Measurements from ENCODE around the gene PXDN. TPM values are rescaled to one million over a fixed set of nuclear protein-coding genes. Genes with fewer than 3 reads are reported as not detected.

Gene PXDN
- total RNA-seq, 2 donors from 2014 or later: 9.5 to 20.0 TPM

DNA sequence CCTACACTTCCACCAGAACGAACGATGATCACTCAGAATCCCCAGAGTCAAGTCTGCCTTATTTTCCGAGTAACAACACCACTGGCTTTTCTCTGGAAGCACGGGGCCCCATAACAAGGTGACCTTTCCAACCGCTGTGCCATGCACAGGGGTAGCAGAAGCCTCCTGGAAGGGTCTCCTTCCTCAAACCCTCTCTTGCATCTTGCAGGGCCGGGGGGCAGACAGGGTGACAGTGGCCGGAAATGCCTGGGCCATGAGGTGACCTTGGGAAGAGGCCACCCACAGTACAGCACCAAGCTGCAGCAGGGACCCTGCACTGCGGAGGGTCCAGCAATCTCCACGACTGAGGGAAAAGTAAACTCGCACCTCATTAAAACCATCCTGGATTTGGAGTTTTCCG is 108.5 kb downstream of the PXDN start:
- Histone ChIP-seq H3K4me1 (peaks cover 4% of the 10 kb centered on the region), H3K4me3 (no peak overlapping the region), H3K36me3 (no peaks in the 10 kb centered on the region), H3K27me3 (no peaks in the 10 kb centered on the region), H3K9me3 (no peaks in the 10 kb centered on the region), H3K9ac (ENCODE audit: low read depth in 2 of 2, low read length in 2 of 2) (no peak overlapping the region), H3K27ac (no peak overlapping the region)
- no peak for TF ChIP-seq CTCF (IDR thresholded peaks at IDR 0.05)
- no peak for DNase-seq
- intact Hi-C loops (cut with DNase I): no loop called here

DNA sequence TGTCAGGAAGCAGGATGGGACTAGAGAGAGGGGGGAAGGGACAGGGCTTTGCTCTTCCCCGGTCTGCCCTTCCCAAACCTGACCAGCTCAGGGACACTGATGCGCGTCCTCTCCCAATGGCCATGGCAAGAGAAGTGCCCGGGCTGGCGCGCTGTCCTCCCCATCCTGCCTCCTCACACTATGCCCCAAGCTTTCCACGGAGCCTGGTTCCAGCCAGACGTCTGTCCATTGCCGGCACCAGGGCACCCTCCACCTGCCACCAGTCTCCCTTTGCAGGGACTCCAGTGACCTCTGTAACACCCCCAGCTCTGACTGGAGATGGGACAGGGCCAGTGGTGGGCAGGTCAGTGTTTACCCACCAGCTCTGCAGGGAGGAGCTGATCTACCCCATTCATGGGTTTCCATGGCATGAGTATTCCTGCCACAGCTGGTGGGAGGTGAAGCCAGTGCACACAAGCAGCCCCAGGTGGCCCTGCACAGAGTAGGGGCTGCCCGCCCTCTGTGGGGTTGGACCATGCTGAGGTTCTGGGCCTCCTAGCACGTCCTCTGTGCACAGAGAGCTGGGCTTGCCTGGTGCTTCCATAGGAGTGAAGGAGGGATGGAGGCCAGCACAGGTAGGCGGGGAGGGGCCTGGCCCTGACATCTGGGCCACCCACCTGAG is 109.5 kb downstream of the PXDN start:
- H3K27ac ChIP-seq: no peak overlapping the region
- intact Hi-C loops (cut with DNase I): no loop called here
- no peaks in the 10 kb centered on the region for H3K27me3 ChIP-seq
- no peaks in the 10 kb centered on the region for H3K4me1 ChIP-seq
- no peak for DNase-seq
- no peaks in the 10 kb centered on the region for H3K9me3 ChIP-seq
- H3K4me3 ChIP-seq: no peak overlapping the region
- no peak for TF ChIP-seq CTCF (IDR thresholded peaks at IDR 0.05)
- H3K36me3 ChIP-seq: no peaks in the 10 kb centered on the region
- H3K9ac ChIP-seq (ENCODE audit: low read depth in 2 of 2, low read length in 2 of 2): no peak overlapping the region

GRCh38 chr2:1633936-1634587 is 110.3 kb downstream of the PXDN start:
- no peak overlapping the region for H3K4me3 ChIP-seq
- no peak for DNase-seq
- H3K4me1 ChIP-seq: no peaks in the 10 kb centered on the region
- H3K27ac ChIP-seq: no peak overlapping the region
- H3K9me3 ChIP-seq: no peaks in the 10 kb centered on the region
- no peak for TF ChIP-seq CTCF (IDR thresholded peaks at IDR 0.05)
- H3K9ac ChIP-seq (ENCODE audit: low read depth in 2 of 2, low read length in 2 of 2): no peak overlapping the region
- H3K36me3 ChIP-seq: no peaks in the 10 kb centered on the region
- H3K27me3 ChIP-seq: no peaks in the 10 kb centered on the region
- intact Hi-C loops (cut with DNase I): no loop called here

- DNase-seq: peak; percentile 59
- Histone ChIP-seq H3K4me1 (no peaks in the 10 kb centered on the region), H3K27me3 (no peaks in the 10 kb centered on the region), H3K9ac (ENCODE audit: low read depth in 2 of 2, low read length in 2 of 2) (peak overlapping the region in 1 of 2 donors; percentile 64), H3K36me3 (no peaks in the 10 kb centered on the region), H3K27ac (no peak overlapping the region), H3K9me3 (no peaks in the 10 kb centered on the region), H3K4me3 (no peak overlapping the region)
- intact Hi-C loops (cut with DNase I): no loop called here
- no peak for TF ChIP-seq CTCF (IDR thresholded peaks at IDR 0.05)
These were observed 111.1 kb downstream of the PXDN start for GRCh38 chr2:1633092-1633671.

DNA sequence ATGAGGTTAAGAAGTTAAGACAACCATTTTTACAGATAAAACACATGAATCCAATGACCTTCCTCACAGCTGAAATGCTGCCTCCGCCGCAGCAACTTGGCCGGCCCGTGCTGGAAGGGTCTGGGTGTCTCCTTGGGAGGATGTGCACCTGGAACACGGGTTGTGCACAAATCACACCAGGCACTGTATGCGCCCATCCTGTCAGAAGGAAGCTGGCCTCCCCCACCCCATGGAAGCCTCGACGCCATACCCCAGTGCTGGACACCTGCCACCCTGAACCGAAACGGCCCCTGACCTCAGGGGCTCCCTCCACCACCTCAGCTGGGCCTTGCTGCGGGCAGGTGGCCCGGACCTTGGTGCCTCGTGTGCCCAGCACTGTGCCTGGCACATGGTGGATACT is 111.8 kb downstream of the PXDN start:
- H3K4me1 ChIP-seq: no peaks in the 10 kb centered on the region
- no peak for TF ChIP-seq CTCF (IDR thresholded peaks at IDR 0.05)
- H3K9me3 ChIP-seq: no peaks in the 10 kb centered on the region
- H3K27ac ChIP-seq: peak overlapping the region; percentile 68
- intact Hi-C loops (cut with DNase I): no loop called here
- H3K4me3 ChIP-seq: no peak overlapping the region
- no peaks in the 10 kb centered on the region for H3K27me3 ChIP-seq
- peak overlapping the region in 1 of 2 donors; percentile 58 for H3K9ac ChIP-seq (ENCODE audit: low read depth in 2 of 2, low read length in 2 of 2)
- no peak for DNase-seq
- H3K36me3 ChIP-seq: no peaks in the 10 kb centered on the region
